Measurements from ENCODE around the gene ENC1.

- TF ChIP-seq CTCF (IDR thresholded peaks at IDR 0.05 in 2 of 3, conservative IDR thresholded peaks at IDR 0.05 in 1 of 3; ENCODE audit: control insufficient read depth in 2 of 3, extremely low read depth in 1 of 3, insufficient read depth in 1 of 3, low read depth in 3 of 3, low read length in 3 of 3) (no peak), SREBF2 (IDR thresholded peaks at IDR 0.05; ENCODE audit: low read length) (no peak), MEF2A (IDR thresholded peaks at IDR 0.05; ENCODE audit: insufficient read depth, low read depth, low read length) (no peak), ZZZ3 (IDR thresholded peaks at IDR 0.05; ENCODE audit: control insufficient read depth, insufficient read length, low read depth) (no peak), NRF1 (conservative IDR thresholded peaks at IDR 0.05; ENCODE audit: low read depth, low read length) (no peak), SUZ12 (IDR thresholded peaks at IDR 0.05; ENCODE audit: unreplicated experiment) (no peak), NR2C2 (IDR thresholded peaks at IDR 0.05; ENCODE audit: borderline replicate concordance, control insufficient read depth, insufficient read length, low read depth) (no peak)
Measured at GRCh38 chr5:74605759-74606158, 34.8 kb downstream of the ENC1 start.

Measured in GM12878 (cell line).